K562 (cell line): ENCODE results near the gene APOBEC3G. TPM values are rescaled to one million over a fixed set of nuclear protein-coding genes. Genes with fewer than 3 reads are reported as not detected.

Source experiments
- ATAC-seq: fragments of 200-7000 bp; cut with Tn5 transposase; 3 replicates; pipeline ENCODE4 v1.9.1; 2020; ENCODE audit warnings: moderate library complexity
- BruUV-seq: library from RNA; stranded (reverse); fragments of 400-500 nt; replicated peaks from 2 replicates; lab custom pipeline; 2021; lab: Mats Ljungman, UMichigan
- CTCF ChIA-PET: fragments of 300-600 bp; formaldehyde crosslinking; extraction: SDS; loops from one replicate; lab custom pipeline; 2021; ENCODE audit warnings: low intra/inter-chr PET ratio; lab: Yijun Ruan, JAX
- POLR2A ChIA-PET: fragments of 300-600, 350-650 bp; sonication (Branson Sonifier 250); formaldehyde crosslinking; extraction: SDS; loops from one replicate; lab custom pipeline; 2021; ENCODE audit warnings: antibody characterized with exemption, inconsistent platforms; lab: Yijun Ruan, JAX
- DNase-seq, 4 experiments: peaks; one replicate each; pipeline versions ENCODE4 v3.0.0 to v3.0.0-alpha.2; 2011 to 2018; ENCODE audit warnings: low spot score in 3 of 4, mixed read lengths in 3 of 4; ENCODE audit errors: extremely low read depth in 1 of 4
- FAIRE-seq: peaks from 2 replicates; lab custom pipeline; 2011; peaks lifted over from hg19 to GRCh38; lab: Jason Lieb, UNC
- H2AFZ ChIP-seq: 2 replicates; pipeline ENCODE4 v1.6.0; 2011; ENCODE audit warnings: low read depth, low read length, control low read depth, inconsistent platforms
- H3K27ac ChIP-seq: fragments of 200-600 bp; 3 replicates; pipeline ENCODE4 v1.8.0; 2011; ENCODE audit warnings: low read depth, mild to moderate bottlenecking, control low read depth, inconsistent platforms, low read length, moderate library complexity, mixed read lengths; ENCODE audit errors: extremely low read depth
- H3K27me3 ChIP-seq, 2 experiments: fragments of 300-600 bp in 1 of 2; 2 replicates in 1 of 2; 3 replicates in 1 of 2; pipeline versions ENCODE4 v1.6.0 to v1.8.0; 2011; ENCODE audit warnings: inconsistent platforms in 2 of 2, low read length in 2 of 2, mild to moderate bottlenecking in 1 of 2, mixed read lengths in 1 of 2, moderate library complexity in 1 of 2; ENCODE audit not compliant: control insufficient read depth in 2 of 2, insufficient read depth in 2 of 2
- H3K36me3 ChIP-seq: fragments of 300-600 bp; 3 replicates; pipeline ENCODE4 v1.8.0; 2011; ENCODE audit warnings: mild to moderate bottlenecking, low read length, inconsistent platforms; ENCODE audit not compliant: control insufficient read depth, insufficient read depth
- H3K4me1 ChIP-seq, 2 experiments: fragments of 200-600 bp in 1 of 2; replicated peaks in 1 of 2; 2 replicates in 1 of 2; 3 replicates in 1 of 2; pipeline versions ENCODE4 v1.5.1 to v1.8.0; 2011; ENCODE audit warnings: inconsistent platforms in 2 of 2, low read length in 2 of 2, mild to moderate bottlenecking in 1 of 2, mixed read lengths in 1 of 2, moderate library complexity in 1 of 2; ENCODE audit not compliant: control insufficient read depth in 2 of 2, insufficient read depth in 2 of 2
- H3K4me2 ChIP-seq: 2 replicates; pipeline ENCODE4 v1.6.1; 2011; ENCODE audit warnings: low read length, control low read depth, inconsistent platforms, mixed read lengths; ENCODE audit not compliant: insufficient read depth
- H3K4me3 ChIP-seq: fragments of 200-600 bp; sonication (generic), shearing (Covaris generic); 2 replicates; pipeline ENCODE4 v1.5.1; 2016; ENCODE audit warnings: control low read depth, inconsistent platforms
- H3K79me2 ChIP-seq: fragments of 200-600 bp; 3 replicates; pipeline ENCODE4 v1.8.0; 2011; ENCODE audit warnings: low read length, inconsistent platforms; ENCODE audit not compliant: control insufficient read depth, insufficient read depth
- H3K9ac ChIP-seq, 2 experiments: 2 replicates each; pipeline versions ENCODE4 v1.6.0 to v1.6.1; 2011; ENCODE audit warnings: low read depth in 2 of 2, low read length in 2 of 2, control low read depth in 1 of 2, inconsistent platforms in 1 of 2, mild to moderate bottlenecking in 1 of 2, mixed read lengths in 1 of 2; ENCODE audit not compliant: insufficient read depth in 1 of 2
- H3K9me1 ChIP-seq: one replicate; pipeline ENCODE4 v1.6.0; 2011; ENCODE audit warnings: inconsistent platforms, mild to moderate bottlenecking, low read length, moderate library complexity; ENCODE audit not compliant: control insufficient read depth, insufficient read depth
- H3K9me3 ChIP-seq: replicated peaks from 2 replicates; pipeline ENCODE4 v1.5.1; 2011; ENCODE audit warnings: low read depth, low read length, inconsistent platforms; ENCODE audit not compliant: control insufficient read depth, insufficient read depth
- H4K20me1 ChIP-seq: replicated peaks from 2 replicates; pipeline ENCODE4 v1.6.1; 2011; ENCODE audit warnings: low read length, inconsistent platforms, mixed read lengths; ENCODE audit not compliant: control insufficient read depth, insufficient read depth
- ADNP ChIP-seq: fragments of 200-800 bp; sonication (Bioruptor generic); IDR thresholded peaks from 2 replicates; pipeline ENCODE4 v1.6.1; 2016; ENCODE audit warnings: missing genetic modification characterization, missing compliant biosample characterization
- BCOR ChIP-seq: fragments of 450-650 bp; IDR thresholded peaks from 2 replicates; pipeline ENCODE4 v1.6.1; 2016
- BMI1 ChIP-seq: fragments of 150-350 bp; IDR thresholded peaks from 2 replicates; pipeline ENCODE4 v1.6.1; 2014; ENCODE audit warnings: low read length
- DIDO1 ChIP-seq: fragments of 450-650 bp; IDR thresholded peaks from 2 replicates; pipeline ENCODE4 v1.6.1; 2016; ENCODE audit warnings: low read depth, missing biosample characterization, missing genetic modification characterization
- FOS ChIP-seq: IDR thresholded peaks from 3 replicates; pipeline ENCODE4 v1.6.1; 2011; ENCODE audit not compliant: insufficient read length; ENCODE audit errors: extremely low read depth
- FOXJ3 ChIP-seq: sonication (generic); formaldehyde crosslinking; IDR thresholded peaks from 2 replicates; pipeline ENCODE4 v1.4.0; 2020; ENCODE audit warnings: mild to moderate bottlenecking, missing genetic modification reagents
- GATAD2B ChIP-seq: fragments of 450-650 bp; IDR thresholded peaks from 2 replicates; pipeline ENCODE4 v1.6.1; 2017; ENCODE audit warnings: mild to moderate bottlenecking, borderline replicate concordance
- HNRNPL ChIP-seq: fragments of 200-400 bp; formaldehyde crosslinking; IDR thresholded peaks from 2 replicates; pipeline ENCODE4 v1.6.1; 2017; ENCODE audit warnings: low read depth, mild to moderate bottlenecking, low read length
- OTX1 ChIP-seq: fragments of 450-650 bp; formaldehyde crosslinking; IDR thresholded peaks from 2 replicates; pipeline ENCODE4 v1.4.0; 2022; ENCODE audit warnings: mild to moderate bottlenecking
- SAFB ChIP-seq: fragments of 200-400 bp; formaldehyde crosslinking; IDR thresholded peaks from 2 replicates; pipeline ENCODE4 v1.6.1; 2017; ENCODE audit warnings: low read depth, low read length, borderline replicate concordance
- SIRT6 ChIP-seq: IDR thresholded peaks from one replicate; pipeline ENCODE4 v1.6.1; 2012; ENCODE audit warnings: low read depth, mild to moderate bottlenecking, control low read depth, inconsistent platforms, low read length, moderate library complexity
- SPI1 ChIP-seq: IDR thresholded peaks from 2 replicates; pipeline ENCODE4 v1.6.1; 2011; ENCODE audit warnings: low read depth, low read length, control low read depth, borderline replicate concordance
- TSHZ1 ChIP-seq: fragments of 250-450 bp; sonication (Bioruptor Pico); IDR thresholded peaks from 2 replicates; pipeline ENCODE4 v1.4.0; 2020; ENCODE audit warnings: mild to moderate bottlenecking, moderate library complexity
- ZBTB7A ChIP-seq: IDR thresholded peaks from 2 replicates; pipeline ENCODE4 v1.6.1; 2011; ENCODE audit warnings: low read depth, mild to moderate bottlenecking, low read length, moderate library complexity, borderline replicate concordance; ENCODE audit not compliant: control insufficient read depth
- WGBS: fragments of 100-300 bp; shearing (Covaris generic); methylation state at CpG from one replicate; pipeline ENCODE4 v1.1.6; 2016; ENCODE audit warnings: low coverage, mixed read lengths; ENCODE audit not compliant: insufficient coverage; ENCODE audit errors: missing lambda C conversion rate; 5-methylcytosine and 5-hydroxymethylcytosine counted together
- in situ Hi-C: fragments of 300-500 bp; cut with MboI; formaldehyde crosslinking; loops from 4 replicates; pipeline ENCODE4 v1.15.0; 2018; ENCODE audit warnings: inconsistent platforms, mixed read lengths
- intact Hi-C: fragments of 100-400 bp; cut with micrococcal nuclease; formaldehyde crosslinking; loops from 2 replicates; pipeline ENCODE4 v1.14.2; 2022
- polyA plus RNA-seq, 8 experiments: library from polyadenylated mRNA; depleted of rRNA in 4 of 8; stranded (reverse) in 5 of 8; unstranded in 3 of 8; fragments of >200 nt; fragmentation: Nextera tagmentation in 2 of 8; fragmentation: Illumina TruSeq in 1 of 8; extraction: Ambion mirVana in 2 of 8; extraction: Trizol in 1 of 8; gene quantifications; 2 replicates each; pipeline versions ENCODE4 v1.2.1 to v1.2.3, GENCODE V29; 2011 to 2014; ENCODE audit warnings: inconsistent platforms in 1 of 8, missing spikeins in 1 of 8
- total RNA-seq, 7 experiments: library from RNA; depleted of rRNA in 6 of 7; stranded (reverse); fragments of >200 nt in 6 of 7; fragmentation: Illumina TruSeq in 2 of 7; extraction: Trizol in 2 of 7; gene quantifications; 2 replicates each; pipeline versions ENCODE4 v1.2.1 to v1.2.3, GENCODE V29; 2011 to 2021; ENCODE audit warnings: low replicate concordance in 1 of 7
- TF ChIP-seq, protein P1 (sequence below): fragments of 450-650 bp; formaldehyde crosslinking; IDR thresholded peaks from 2 replicates; pipeline ENCODE4 v1.4.0; 2020; ENCODE audit warnings: mild to moderate bottlenecking, moderate library complexity
- TF ChIP-seq, protein P2 (sequence below): fragments of 250-450 bp; sonication (Bioruptor Pico); IDR thresholded peaks from 2 replicates; pipeline ENCODE4 v1.8.0; 2022; ENCODE audit warnings: inconsistent platforms, mild to moderate bottlenecking, moderate library complexity, borderline replicate concordance
- TF ChIP-seq, protein P3 (sequence below): sonication (generic); formaldehyde crosslinking; IDR thresholded peaks from 2 replicates; pipeline ENCODE4 v1.8.0; 2022; ENCODE audit warnings: mild to moderate bottlenecking, low read depth, missing genetic modification reagents

Gene APOBEC3G
- total and polyA plus RNA-seq, 9 of the 15 experiments (the other 6 are each of a cell fraction or from before 2014, with no cell fraction given) = 5.2 to 20.8 (median 11.4) TPM

- no peaks in the 10 kb centered on the region for H3K9me1 ChIP-seq
- no peak for ATAC-seq
- no peak for FAIRE-seq
- ChIA-PET CTCF (no interaction called here), POLR2A (no interaction called here)
- no peak overlapping the region for H3K4me3 ChIP-seq
- H3K4me2 ChIP-seq = no peak overlapping the region
- no peaks in the 10 kb centered on the region for H3K9me3 ChIP-seq
- no peak overlapping the region for H3K9ac ChIP-seq
- no peaks in the 10 kb centered on the region for H3K79me2 ChIP-seq
- peaks cover 6 to 15% of the 10 kb centered on the region in 2 experiments; a peak in 4 of 5 replicates for H3K4me1 ChIP-seq
- no peak for DNase-seq
- no TSS peak for BruUV-seq
- H3K36me3 ChIP-seq = no peaks in the 10 kb centered on the region
- in situ Hi-C loops = no loop called here
- 50% methylated on average over 3 of the region's 3 CpGs for WGBS
- intact Hi-C loops = no loop called here
- H2AFZ ChIP-seq = no peak overlapping the region
- H3K27me3 ChIP-seq = no peaks in the 10 kb centered on the region
- no peaks in the 10 kb centered on the region for H4K20me1 ChIP-seq
- H3K27ac ChIP-seq = no peak overlapping the region
- TF ChIP-seq GATAD2B (no peak), SIRT6 (no peak), SPI1 (no peak), OTX1 (CRISPR knock-in tag) (no peak), HNRNPL (no peak), ZBTB7A (no peak), ADNP (tag) (0 out of 2 replicates have a peak, but pooled peaks have one; percentile 22), TSHZ1 (CRISPR knock-in tag) (no peak), DIDO1 (tag) (no peak), FOS (no peak), SAFB (no peak), FOXJ3 (CRISPR knock-in tag) (no peak), BCOR (peak; percentile 67; the same call in 1 of the 2 replicates), BMI1 (no peak)
- TF ChIP-seq, protein P1, sequence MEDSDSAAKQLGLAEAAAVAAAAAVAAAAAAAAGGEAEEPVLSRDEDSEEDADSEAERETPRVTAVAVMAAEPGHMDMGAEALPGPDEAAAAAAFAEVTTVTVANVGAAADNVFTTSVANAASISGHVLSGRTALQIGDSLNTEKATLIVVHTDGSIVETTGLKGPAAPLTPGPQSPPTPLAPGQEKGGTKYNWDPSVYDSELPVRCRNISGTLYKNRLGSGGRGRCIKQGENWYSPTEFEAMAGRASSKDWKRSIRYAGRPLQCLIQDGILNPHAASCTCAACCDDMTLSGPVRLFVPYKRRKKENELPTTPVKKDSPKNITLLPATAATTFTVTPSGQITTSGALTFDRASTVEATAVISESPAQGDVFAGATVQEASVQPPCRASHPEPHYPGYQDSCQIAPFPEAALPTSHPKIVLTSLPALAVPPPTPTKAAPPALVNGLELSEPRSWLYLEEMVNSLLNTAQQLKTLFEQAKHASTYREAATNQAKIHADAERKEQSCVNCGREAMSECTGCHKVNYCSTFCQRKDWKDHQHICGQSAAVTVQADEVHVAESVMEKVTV = no peak
- TF ChIP-seq, protein P2, sequence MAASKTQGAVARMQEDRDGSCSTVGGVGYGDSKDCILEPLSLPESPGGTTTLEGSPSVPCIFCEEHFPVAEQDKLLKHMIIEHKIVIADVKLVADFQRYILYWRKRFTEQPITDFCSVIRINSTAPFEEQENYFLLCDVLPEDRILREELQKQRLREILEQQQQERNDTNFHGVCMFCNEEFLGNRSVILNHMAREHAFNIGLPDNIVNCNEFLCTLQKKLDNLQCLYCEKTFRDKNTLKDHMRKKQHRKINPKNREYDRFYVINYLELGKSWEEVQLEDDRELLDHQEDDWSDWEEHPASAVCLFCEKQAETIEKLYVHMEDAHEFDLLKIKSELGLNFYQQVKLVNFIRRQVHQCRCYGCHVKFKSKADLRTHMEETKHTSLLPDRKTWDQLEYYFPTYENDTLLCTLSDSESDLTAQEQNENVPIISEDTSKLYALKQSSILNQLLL = no peak
- TF ChIP-seq, protein P3, sequence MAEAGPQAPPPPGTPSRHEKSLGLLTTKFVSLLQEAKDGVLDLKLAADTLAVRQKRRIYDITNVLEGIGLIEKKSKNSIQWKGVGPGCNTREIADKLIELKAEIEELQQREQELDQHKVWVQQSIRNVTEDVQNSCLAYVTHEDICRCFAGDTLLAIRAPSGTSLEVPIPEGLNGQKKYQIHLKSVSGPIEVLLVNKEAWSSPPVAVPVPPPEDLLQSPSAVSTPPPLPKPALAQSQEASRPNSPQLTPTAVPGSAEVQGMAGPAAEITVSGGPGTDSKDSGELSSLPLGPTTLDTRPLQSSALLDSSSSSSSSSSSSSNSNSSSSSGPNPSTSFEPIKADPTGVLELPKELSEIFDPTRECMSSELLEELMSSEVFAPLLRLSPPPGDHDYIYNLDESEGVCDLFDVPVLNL (CRISPR knock-in tag) = no peak
Measured at GRCh38 chr22:39095971-39096370, 18.9 kb downstream of the APOBEC3G start.
